Osteocyte (in vitro differentiated cells): ENCODE measurements around the gene SLX4IP. TPM values are rescaled to one million over a fixed set of nuclear protein-coding genes. Genes with fewer than 3 reads are reported as not detected.
A peak's percentile ranks its signal among the peaks of the same experiment; 100 is the strongest.

ENCODE experiments used
- DNase-seq: peaks from one replicate; pipeline ENCODE4 v3.0.0; 2021; ENCODE audit warnings: mixed read lengths; ENCODE audit not compliant: unreplicated experiment; ENCODE audit errors: extremely low spot score
- H3K27ac Mint-ChIP-seq: one replicate; pipeline ENCODE4 v1.8.0; 2021; ENCODE audit warnings: mild to moderate bottlenecking, mixed read lengths; ENCODE audit not compliant: unreplicated experiment
- H3K27me3 Mint-ChIP-seq: one replicate; pipeline ENCODE4 v1.8.0; 2021; ENCODE audit warnings: mixed read lengths; ENCODE audit not compliant: unreplicated experiment
- H3K36me3 Mint-ChIP-seq: one replicate; pipeline ENCODE4 v1.8.0; 2021; ENCODE audit warnings: mixed read lengths; ENCODE audit not compliant: unreplicated experiment
- H3K4me1 Mint-ChIP-seq: one replicate; pipeline ENCODE4 v1.8.0; 2021; ENCODE audit warnings: mixed read lengths; ENCODE audit not compliant: unreplicated experiment
- H3K4me3 Mint-ChIP-seq: one replicate; pipeline ENCODE4 v1.8.0; 2021; ENCODE audit warnings: mild to moderate bottlenecking, moderate library complexity, mixed read lengths; ENCODE audit not compliant: unreplicated experiment
- H3K9me3 Mint-ChIP-seq: one replicate; pipeline ENCODE4 v1.8.0; 2021; ENCODE audit warnings: mixed read lengths; ENCODE audit not compliant: unreplicated experiment
- CTCF ChIP-seq: fragments of 200-600 bp; sonication (generic); IDR thresholded peaks from 2 replicates; pipeline ENCODE4 v1.5.0; 2021; ENCODE audit warnings: antibody characterized with exemption, mild to moderate bottlenecking, moderate library complexity
- total RNA-seq: library from RNA; stranded (reverse); gene quantifications from 2 replicates; pipeline ENCODE4 v1.2.1, GENCODE V29; 2021

SLX4IP gene
- total RNA-seq, 1 donor from 2014 or later, result 5.4 TPM

GRCh38 chr20:10539818-10540553 lies 104.9 kb downstream of the SLX4IP start:
- Mint-ChIP-seq H3K27ac (peak overlapping the region; percentile 95), H3K4me3 (no peak overlapping the region), H3K9me3 (no peaks in the 10 kb centered on the region), H3K36me3 (no peaks in the 10 kb centered on the region), H3K27me3 (no peaks in the 10 kb centered on the region), H3K4me1 (peaks cover 41% of the 10 kb centered on the region)
- TF ChIP-seq CTCF, result no peak
- DNase-seq, result no peak

- Mint-ChIP-seq H3K36me3 (no peaks in the 10 kb centered on the region), H3K9me3 (no peaks in the 10 kb centered on the region), H3K27me3 (no peaks in the 10 kb centered on the region), H3K27ac (peak overlapping the region; percentile 95), H3K4me1 (peaks cover 41% of the 10 kb centered on the region), H3K4me3 (peak overlapping the region; percentile 39)
- DNase-seq, result no peak
- TF ChIP-seq CTCF, result no peak
Measured at GRCh38 chr20:10540636-10541493, 105.8 kb downstream of the SLX4IP start.

GRCh38 chr20:10541668-10542411 lies 106.7 kb downstream of the SLX4IP start:
- Mint-ChIP-seq H3K9me3 (no peaks in the 10 kb centered on the region), H3K27me3 (no peaks in the 10 kb centered on the region), H3K4me3 (no peak overlapping the region), H3K4me1 (peaks cover 38% of the 10 kb centered on the region), H3K27ac (peak overlapping the region; percentile 95), H3K36me3 (no peaks in the 10 kb centered on the region)
- no peak for TF ChIP-seq CTCF
- no peak for DNase-seq

GRCh38 chr20:10542442-10542841 lies 107.3 kb downstream of the SLX4IP start:
- no peaks in the 10 kb centered on the region for H3K36me3 Mint-ChIP-seq
- DNase-seq, result no peak
- H3K9me3 Mint-ChIP-seq, result no peaks in the 10 kb centered on the region
- peaks cover 42% of the 10 kb centered on the region for H3K4me1 Mint-ChIP-seq
- no peaks in the 10 kb centered on the region for H3K27me3 Mint-ChIP-seq
- no peak for TF ChIP-seq CTCF
- H3K27ac Mint-ChIP-seq, result no peak overlapping the region
- H3K4me3 Mint-ChIP-seq, result no peak overlapping the region
